Measurements from ENCODE around the gene ARF5. TPM values are rescaled to one million over a fixed set of nuclear protein-coding genes. Genes with fewer than 3 reads are reported as not detected.
"Not testable (repeated sequence)": the region's sequence is repeated elsewhere in the genome, so short reads cannot be mapped to it uniquely, and the experiment has no call there.

Gene ARF5
- total RNA-seq, 1 donor from 2014 or later = 189 TPM

DNA sequence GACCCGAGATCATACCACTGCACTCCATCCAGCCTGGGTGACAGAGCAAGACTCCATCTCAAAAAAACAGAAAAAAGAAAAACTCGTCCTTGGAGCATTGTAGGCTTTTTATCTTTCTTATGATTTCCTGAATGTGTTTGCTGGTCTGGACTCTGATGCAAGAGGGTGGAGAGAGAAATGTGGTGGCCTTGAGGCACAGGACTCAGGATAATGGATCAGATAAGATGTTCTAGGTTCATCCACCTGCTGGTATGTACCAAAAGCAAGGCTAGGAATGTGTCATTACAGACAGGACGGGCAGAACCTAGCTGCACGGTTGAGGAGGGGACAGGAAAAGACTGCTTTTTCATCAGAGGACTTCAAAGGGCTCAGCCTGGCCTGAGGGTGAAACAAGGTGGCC, 36.3 kb upstream of the ARF5 start:
- Mint-ChIP-seq H3K9me3 (peaks cover 2% of the 10 kb centered on the region), H3K4me1 (ENCODE audit: unreplicated experiment) (no peaks in the 10 kb centered on the region), H3K36me3 (no peaks in the 10 kb centered on the region), H3K27me3 (peaks cover 7% of the 10 kb centered on the region), H3K27ac (no peak overlapping the region), H3K4me3 (no peak overlapping the region)
- TF ChIP-seq, protein P1, sequence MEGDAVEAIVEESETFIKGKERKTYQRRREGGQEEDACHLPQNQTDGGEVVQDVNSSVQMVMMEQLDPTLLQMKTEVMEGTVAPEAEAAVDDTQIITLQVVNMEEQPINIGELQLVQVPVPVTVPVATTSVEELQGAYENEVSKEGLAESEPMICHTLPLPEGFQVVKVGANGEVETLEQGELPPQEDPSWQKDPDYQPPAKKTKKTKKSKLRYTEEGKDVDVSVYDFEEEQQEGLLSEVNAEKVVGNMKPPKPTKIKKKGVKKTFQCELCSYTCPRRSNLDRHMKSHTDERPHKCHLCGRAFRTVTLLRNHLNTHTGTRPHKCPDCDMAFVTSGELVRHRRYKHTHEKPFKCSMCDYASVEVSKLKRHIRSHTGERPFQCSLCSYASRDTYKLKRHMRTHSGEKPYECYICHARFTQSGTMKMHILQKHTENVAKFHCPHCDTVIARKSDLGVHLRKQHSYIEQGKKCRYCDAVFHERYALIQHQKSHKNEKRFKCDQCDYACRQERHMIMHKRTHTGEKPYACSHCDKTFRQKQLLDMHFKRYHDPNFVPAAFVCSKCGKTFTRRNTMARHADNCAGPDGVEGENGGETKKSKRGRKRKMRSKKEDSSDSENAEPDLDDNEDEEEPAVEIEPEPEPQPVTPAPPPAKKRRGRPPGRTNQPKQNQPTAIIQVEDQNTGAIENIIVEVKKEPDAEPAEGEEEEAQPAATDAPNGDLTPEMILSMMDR (conservative IDR thresholded peaks at IDR 0.05) = no peak
- no peak for DNase-seq (ENCODE audit: extremely low spot score, unreplicated experiment)

DNA sequence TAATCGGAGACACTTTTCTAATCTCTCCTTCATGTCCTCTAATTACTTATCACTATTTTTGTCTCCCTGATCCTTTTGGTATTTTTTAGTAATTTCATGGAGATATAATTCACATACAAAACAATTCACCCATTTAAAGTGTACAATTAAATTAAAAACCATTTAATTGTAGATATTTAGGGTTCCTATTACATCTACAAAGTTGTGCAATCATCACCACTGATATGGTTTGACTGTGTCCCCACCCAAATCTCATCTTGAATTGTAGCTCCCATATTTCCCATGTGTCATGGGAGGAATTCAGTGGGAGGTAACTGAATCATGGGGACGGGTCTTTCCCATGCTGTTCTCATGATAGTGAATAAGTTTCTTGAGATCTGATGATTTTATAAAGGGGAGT, 31.8 kb upstream of the ARF5 start:
- TF ChIP-seq, protein P1 (conservative IDR thresholded peaks at IDR 0.05) = no peak

DNA sequence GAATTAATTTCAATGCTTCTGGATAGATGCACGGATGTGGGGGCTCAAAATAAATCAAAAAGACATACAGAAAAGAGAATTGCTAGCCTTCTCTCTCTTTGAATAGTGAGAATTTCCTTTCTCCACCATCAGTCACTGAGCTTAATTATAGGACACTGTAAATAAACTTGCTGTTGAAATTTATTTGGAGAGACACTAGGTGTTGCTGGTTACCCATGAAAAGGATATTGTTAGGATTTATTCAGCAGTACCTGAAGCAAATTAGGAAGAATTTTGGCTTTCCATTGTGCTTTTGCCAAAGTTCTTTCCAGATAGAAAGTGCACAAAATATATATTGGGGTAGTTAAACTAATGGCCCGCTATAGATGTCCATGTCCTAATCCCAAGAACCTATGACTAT, 30.4 kb upstream of the ARF5 start:
- DNase-seq (ENCODE audit: extremely low spot score, unreplicated experiment) = no peak
- H3K9me3 Mint-ChIP-seq = no peaks in the 10 kb centered on the region
- TF ChIP-seq, protein P1 (conservative IDR thresholded peaks at IDR 0.05) = no peak
- H3K4me3 Mint-ChIP-seq = no peak overlapping the region
- H3K36me3 Mint-ChIP-seq = no peaks in the 10 kb centered on the region
- H3K4me1 Mint-ChIP-seq (ENCODE audit: unreplicated experiment) = no peaks in the 10 kb centered on the region
- H3K27me3 Mint-ChIP-seq = peaks cover 8% of the 10 kb centered on the region
- no peak overlapping the region for H3K27ac Mint-ChIP-seq

More for the DNA sequence above, 31.8 kb upstream of the ARF5 start:
- Mint-ChIP-seq H3K9me3 (no peaks in the 10 kb centered on the region), H3K4me1 (ENCODE audit: unreplicated experiment) (no peaks in the 10 kb centered on the region), H3K4me3 (no peak overlapping the region), H3K27me3 (peaks cover 8% of the 10 kb centered on the region), H3K36me3 (no peaks in the 10 kb centered on the region), H3K27ac (no peak overlapping the region)
- DNase-seq (ENCODE audit: extremely low spot score, unreplicated experiment) = no peak

DNA sequence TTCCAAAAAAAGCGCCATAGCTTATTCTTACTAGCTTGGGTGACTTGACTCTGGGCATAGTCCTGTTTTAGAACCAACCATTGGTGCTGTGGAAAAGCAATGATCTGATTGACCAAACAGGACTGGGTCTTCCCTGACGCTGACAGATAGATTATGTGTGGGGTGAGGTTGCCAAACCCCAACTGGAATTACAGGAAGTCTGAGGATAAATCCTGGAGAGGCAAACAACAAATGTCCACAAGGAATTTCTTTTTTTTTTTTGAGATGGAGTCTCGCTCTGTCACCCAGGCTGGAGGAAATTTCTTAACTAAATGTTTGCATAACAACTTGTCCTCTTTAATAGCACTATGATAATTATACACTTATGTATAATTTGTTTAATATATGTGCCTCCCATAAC, 22.0 kb upstream of the ARF5 start:
- TF ChIP-seq, protein P1 (conservative IDR thresholded peaks at IDR 0.05) = no peak
- peaks cover 4% of the 10 kb centered on the region for H3K9me3 Mint-ChIP-seq
- H3K36me3 Mint-ChIP-seq = no peaks in the 10 kb centered on the region
- H3K4me1 Mint-ChIP-seq (ENCODE audit: unreplicated experiment) = no peaks in the 10 kb centered on the region
- no peak for DNase-seq (ENCODE audit: extremely low spot score, unreplicated experiment)
- no peaks in the 10 kb centered on the region for H3K27me3 Mint-ChIP-seq
- H3K4me3 Mint-ChIP-seq = no peak overlapping the region
- no peak overlapping the region for H3K27ac Mint-ChIP-seq

DNA sequence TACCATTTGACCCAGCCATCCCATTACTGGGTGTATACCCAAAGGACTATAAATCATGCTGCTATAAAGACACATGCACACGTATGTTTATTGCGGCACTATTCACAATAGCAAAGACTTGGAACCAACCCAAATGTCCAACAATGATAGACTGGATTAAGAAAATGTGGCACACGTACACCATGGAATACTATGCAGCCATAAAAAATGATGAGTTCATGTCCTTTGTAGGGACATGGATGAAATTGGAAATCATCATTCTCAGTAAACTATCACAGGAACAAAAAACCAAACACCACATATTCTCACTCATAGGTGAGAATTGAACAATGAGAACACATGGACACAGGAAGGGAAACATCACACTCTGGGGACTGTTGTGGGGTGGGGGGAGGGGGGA, 20.2 kb upstream of the ARF5 start:
- H3K9me3 Mint-ChIP-seq; H3K36me3 Mint-ChIP-seq; H3K27ac Mint-ChIP-seq; H3K4me1 Mint-ChIP-seq (ENCODE audit: unreplicated experiment); H3K4me3 Mint-ChIP-seq; H3K27me3 Mint-ChIP-seq; DNase-seq (ENCODE audit: extremely low spot score, unreplicated experiment): not testable (repeated sequence)

DNA sequence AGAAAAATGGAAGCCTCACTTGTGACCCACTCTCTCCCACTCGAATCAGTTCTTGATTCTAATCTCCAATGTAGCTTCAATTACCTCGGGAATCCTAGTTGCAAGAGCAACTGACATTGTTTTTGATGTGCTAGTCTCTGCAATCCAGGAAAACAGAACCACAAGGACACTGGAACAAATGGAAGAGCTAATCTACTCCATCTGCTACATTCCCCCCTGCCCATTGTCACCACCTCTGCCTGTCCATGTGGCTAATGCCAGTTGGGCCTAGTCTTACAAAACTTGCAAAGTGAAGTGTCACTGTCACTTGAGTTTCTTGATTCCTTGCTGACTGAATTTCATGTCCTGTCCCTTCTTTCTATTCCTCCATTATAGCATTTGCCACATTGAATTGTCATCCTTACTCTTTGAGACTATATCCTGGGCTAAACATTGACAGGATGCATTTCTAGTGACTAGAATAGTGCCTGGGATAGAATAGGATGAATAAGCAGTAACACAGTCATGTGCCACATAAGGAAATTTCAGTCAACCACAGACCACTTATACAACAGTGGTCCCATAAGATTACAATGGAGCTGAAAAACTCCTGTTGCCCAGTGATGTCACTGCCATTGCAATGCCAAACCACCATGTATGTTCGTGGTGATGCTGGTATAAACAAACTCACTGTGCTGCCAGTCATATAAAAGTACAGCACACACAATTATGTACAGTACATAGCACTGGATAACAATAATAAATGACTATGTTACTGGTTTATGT, 16.3 kb upstream of the ARF5 start:
- Mint-ChIP-seq H3K4me3 (no peak overlapping the region), H3K4me1 (ENCODE audit: unreplicated experiment) (no peaks in the 10 kb centered on the region), H3K27ac (no peak overlapping the region), H3K27me3 (no peaks in the 10 kb centered on the region), H3K36me3 (peaks cover 4% of the 10 kb centered on the region), H3K9me3 (no peaks in the 10 kb centered on the region)
- TF ChIP-seq, protein P1 (conservative IDR thresholded peaks at IDR 0.05) = no peak
- no peak for DNase-seq (ENCODE audit: extremely low spot score, unreplicated experiment)
